GM20431 (cell line): ENCODE results near the gene TTN.
"Not testable (repeated sequence)": the region's sequence is repeated elsewhere in the genome, so short reads cannot be mapped to it uniquely, and the experiment has no call there.

Experiments used
- in situ Hi-C: fragments of 300-500 bp; cut with MseI, MboI; formaldehyde crosslinking; loops from one replicate; pipeline ENCODE4 v1.15.0; 2020; ENCODE audit warnings: low sequenced_read_pairs; ENCODE audit not compliant: unreplicated experiment

TTN gene

GRCh38 chr2:178574789-178575188 lies 232.4 kb downstream of the TTN start:
- in situ Hi-C loops = no loop called here

GRCh38 chr2:178568227-178568626 lies 239.0 kb downstream of the TTN start:
- in situ Hi-C loops = no loop called here

GRCh38 chr2:178553047-178553446 lies 254.2 kb downstream of the TTN start:
- in situ Hi-C loops = no loop called here

- in situ Hi-C loops = no loop called here
These were observed 256.9 kb downstream of the TTN start for GRCh38 chr2:178550352-178550751.

- in situ Hi-C loops = no loop called here
These were observed 264.7 kb downstream of the TTN start for GRCh38 chr2:178542569-178542968.

- in situ Hi-C loops = no loop called here
These were observed 265.1 kb downstream of the TTN start for GRCh38 chr2:178542161-178542560.

GRCh38 chr2:178536037-178536436 lies 271.2 kb downstream of the TTN start:
- in situ Hi-C loops = no loop called here

GRCh38 chr2:178531168-178531567 lies 276.1 kb downstream of the TTN start:
- in situ Hi-C loops = no loop called here

- in situ Hi-C loops = no loop called here
These were observed 276.5 kb downstream of the TTN start for GRCh38 chr2:178530625-178531142.

- in situ Hi-C loops = no loop called here
These were observed 277.1 kb downstream of the TTN start for GRCh38 chr2:178530131-178530530.

GRCh38 chr2:178529194-178529593 lies 278.0 kb downstream of the TTN start:
- in situ Hi-C loops = no loop called here

GRCh38 chr2:178528647-178529046 lies 278.6 kb downstream of the TTN start:
- in situ Hi-C loops = no loop called here

- in situ Hi-C loops = no loop called here
These were observed 279.6 kb downstream of the TTN start for GRCh38 chr2:178527592-178527991.

GRCh38 chr2:178526256-178526655 lies 281.0 kb downstream of the TTN start:
- in situ Hi-C loops = no loop called here

- in situ Hi-C loops = not testable (repeated sequence)
These were observed 281.8 kb downstream of the TTN start for GRCh38 chr2:178525460-178525859.

- in situ Hi-C loops = not testable (repeated sequence)
These were observed 282.2 kb downstream of the TTN start for GRCh38 chr2:178525010-178525409.

- in situ Hi-C loops = no loop called here
These were observed 283.6 kb downstream of the TTN start for GRCh38 chr2:178523596-178524134.

- in situ Hi-C loops = no loop called here
These were observed 284.1 kb downstream of the TTN start for GRCh38 chr2:178522950-178523595.

GRCh38 chr2:178521304-178522150 lies 285.7 kb downstream of the TTN start:
- in situ Hi-C loops = no loop called here

GRCh38 chr2:178517496-178517895 lies 289.7 kb downstream of the TTN start:
- in situ Hi-C loops = no loop called here

- in situ Hi-C loops = no loop called here
These were observed 292.6 kb downstream of the TTN start for GRCh38 chr2:178514664-178515063.
